ENCODE data around the gene KRTAP12-3.
"Not testable (repeated sequence)": the region's sequence is repeated elsewhere in the genome, so short reads cannot be mapped to it uniquely, and the experiment has no call there.

Gene KRTAP12-3

DNA sequence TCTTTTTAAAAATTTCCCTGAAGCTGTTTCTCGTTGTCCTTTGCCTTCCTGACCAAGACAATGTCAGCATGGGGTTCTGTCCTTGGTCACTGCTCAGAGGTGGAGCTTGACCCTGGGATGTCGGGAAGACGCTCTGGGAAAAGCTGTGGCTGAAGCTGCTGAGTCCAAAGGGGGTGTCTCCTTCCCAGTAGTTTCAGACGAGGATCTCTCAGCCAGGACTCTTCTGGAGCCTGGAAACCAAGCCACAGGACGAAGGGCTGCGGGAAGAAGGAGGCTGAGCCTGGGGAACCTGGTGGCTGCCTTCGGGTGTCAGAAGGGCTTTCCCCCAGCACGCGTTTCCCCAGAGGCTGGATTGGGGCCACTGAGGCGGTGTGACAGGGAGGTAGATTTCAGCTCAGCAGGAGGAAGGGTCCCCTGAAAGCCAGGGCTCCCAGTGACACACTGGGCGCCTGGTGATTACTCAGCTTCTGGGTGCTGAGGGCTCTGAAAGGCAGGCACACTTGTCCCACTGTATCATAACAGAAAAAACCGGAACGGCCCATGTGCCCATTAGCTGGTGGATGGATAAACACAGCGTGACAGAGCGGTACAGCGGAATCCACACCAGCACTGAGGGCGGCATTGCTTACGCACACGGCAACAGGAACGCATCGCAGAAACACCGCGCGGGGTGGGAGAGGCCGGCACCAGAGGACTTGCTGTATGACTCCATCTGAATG, 29.3 kb downstream of the KRTAP12-3 start:
- no peak for DNase-seq

DNA sequence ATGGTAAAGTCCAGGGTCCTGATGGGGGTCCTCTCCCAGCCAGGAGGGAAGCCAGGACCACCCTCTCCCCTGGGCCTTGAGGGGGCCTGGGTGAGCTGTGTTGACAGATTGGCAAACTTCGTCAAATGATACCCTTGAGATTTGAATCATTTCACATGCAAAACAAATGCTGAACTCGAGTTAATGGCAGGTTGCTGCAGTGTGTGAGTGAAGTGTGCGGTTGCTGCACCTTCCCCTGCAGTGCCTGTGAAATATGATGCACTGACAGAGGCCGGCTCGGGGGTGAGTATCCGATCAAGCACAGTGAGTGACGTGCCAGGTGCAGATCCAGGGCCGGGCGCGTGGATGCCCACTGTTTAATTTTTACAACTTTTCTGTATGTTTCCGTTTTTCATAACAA, 29.9 kb downstream of the KRTAP12-3 start:
- no peak for DNase-seq

GRCh38 chr21:44689740-44690139, 32.0 kb downstream of the KRTAP12-3 start:
- not testable (repeated sequence) for DNase-seq

- DNase-seq = no peak
These were observed 34.0 kb downstream of the KRTAP12-3 start for GRCh38 chr21:44691686-44692085.

- DNase-seq = no peak
These were observed 35.2 kb downstream of the KRTAP12-3 start for GRCh38 chr21:44692798-44693512.

- no peak for DNase-seq
These were observed 37.0 kb downstream of the KRTAP12-3 start for GRCh38 chr21:44694776-44695175.

GRCh38 chr21:44695184-44695583, 37.5 kb downstream of the KRTAP12-3 start:
- DNase-seq = no peak

DNA sequence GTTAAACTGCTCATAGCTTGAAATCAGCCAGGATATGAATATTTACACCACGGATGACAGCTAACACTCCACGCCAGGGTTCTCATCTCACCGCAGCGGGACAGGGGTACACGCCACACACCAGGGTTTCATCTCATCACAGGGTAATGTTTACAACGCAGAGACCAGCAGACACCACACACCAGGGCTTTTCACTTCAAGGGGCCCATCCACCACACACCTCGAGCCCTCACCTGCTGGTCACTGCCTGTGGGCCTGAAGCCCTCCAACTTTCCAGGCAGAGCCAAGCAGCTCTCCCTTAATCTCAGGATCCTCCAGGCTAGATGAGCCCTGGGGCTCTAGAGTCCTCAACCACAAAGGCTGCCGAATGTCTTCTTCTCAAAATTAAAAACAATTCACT, 37.9 kb downstream of the KRTAP12-3 start:
- DNase-seq = no peak

DNA sequence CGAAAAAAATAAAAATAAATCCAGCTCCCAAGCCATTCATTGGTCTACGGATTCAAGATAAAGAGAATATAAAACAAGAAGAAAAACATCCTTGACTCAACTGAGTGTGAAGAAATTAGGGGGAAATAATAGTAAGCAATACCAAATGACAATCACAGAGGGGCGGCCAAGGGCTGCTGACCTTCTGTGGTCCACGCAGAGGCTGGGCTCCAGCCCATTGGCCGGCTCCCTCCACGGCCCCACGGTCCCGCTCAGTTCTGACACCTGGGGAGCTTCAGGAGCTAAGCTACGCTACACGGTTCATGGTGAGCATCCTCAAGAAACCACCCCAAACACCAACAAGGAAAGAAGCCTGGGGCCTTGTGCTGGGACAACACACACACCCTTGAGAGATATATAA, 38.8 kb downstream of the KRTAP12-3 start:
- no peak for DNase-seq

DNA sequence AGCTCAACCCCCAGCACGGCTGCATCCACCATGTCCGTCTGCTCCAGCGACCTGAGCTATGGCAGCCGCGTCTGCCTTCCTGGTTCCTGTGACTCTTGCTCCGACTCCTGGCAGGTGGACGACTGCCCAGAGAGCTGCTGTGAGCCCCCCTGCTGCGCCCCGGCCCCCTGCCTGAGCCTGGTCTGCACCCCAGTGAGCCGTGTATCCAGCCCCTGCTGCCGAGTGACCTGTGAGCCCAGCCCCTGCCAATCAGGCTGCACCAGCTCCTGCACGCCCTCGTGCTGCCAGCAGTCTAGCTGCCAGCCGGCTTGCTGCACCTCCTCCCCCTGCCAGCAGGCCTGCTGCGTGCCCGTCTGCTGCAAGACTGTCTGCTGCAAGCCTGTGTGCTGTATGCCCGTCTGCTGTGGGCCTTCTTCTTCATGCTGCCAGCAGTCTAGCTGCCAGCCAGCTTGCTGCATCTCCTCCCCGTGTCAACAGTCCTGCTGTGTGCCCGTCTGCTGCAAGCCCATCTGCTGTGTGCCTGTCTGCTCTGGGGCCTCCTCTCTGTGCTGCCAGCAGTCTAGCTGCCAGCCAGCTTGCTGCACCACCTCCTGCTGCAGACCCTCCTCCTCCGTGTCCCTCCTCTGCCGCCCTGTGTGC, 39.6 kb downstream of the KRTAP12-3 start, which contains the start of gene KRTAP10-12:
KRTAP10-12 (plus strand) TSS at position 1 of the 639 bp plus-strand sequence; CDS start at position 31, 30 bp downstream.
- not testable (repeated sequence) for DNase-seq

DNA sequence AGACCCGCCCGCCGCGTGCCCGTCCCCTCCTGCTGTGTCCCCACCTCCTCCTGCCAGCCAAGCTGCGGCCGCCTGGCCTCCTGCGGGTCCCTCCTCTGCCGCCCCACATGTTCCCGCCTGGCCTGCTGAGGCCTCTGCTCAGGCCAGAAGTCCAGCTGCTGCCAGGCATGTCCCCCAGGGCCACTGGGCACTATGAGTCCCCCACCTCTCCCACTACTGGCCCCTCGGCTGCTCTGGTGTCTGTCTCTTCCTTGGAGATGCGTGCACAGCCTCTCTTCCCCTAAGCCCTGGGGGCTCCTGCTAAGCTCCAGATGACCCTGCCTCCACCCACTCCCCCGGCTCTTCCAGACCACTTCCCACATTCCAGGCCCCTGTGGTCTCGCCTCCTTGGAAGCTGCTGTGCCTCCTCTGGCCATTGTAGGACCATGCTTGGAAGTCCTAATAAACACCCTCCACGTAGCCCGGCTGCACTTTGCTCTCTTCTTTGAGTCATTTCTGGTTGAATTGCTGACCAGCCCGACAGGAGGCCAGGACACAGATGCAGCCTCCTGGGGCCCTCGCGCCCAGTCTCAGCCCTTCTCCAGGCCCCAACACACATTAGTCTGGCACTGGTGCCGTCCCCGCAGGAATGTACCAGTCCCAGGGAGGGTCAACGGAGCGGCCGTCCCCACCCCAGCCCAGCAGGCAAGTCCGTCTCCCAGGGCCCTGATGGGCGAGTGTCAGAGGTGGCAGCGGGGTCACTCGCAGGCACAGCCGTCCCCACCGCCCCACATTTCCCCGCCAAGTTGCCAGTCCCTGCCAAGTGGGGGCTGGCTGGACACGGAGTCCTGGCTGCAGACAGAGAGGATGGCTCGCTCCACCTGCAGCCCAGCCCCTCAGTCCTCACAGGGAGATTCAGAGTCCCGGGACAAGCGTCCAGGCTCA, 40.3 kb downstream of the KRTAP12-3 start:
- DNase-seq = no peak

- DNase-seq = no peak
These were observed 41.8 kb downstream of the KRTAP12-3 start for GRCh38 chr21:44699502-44700001.

DNA sequence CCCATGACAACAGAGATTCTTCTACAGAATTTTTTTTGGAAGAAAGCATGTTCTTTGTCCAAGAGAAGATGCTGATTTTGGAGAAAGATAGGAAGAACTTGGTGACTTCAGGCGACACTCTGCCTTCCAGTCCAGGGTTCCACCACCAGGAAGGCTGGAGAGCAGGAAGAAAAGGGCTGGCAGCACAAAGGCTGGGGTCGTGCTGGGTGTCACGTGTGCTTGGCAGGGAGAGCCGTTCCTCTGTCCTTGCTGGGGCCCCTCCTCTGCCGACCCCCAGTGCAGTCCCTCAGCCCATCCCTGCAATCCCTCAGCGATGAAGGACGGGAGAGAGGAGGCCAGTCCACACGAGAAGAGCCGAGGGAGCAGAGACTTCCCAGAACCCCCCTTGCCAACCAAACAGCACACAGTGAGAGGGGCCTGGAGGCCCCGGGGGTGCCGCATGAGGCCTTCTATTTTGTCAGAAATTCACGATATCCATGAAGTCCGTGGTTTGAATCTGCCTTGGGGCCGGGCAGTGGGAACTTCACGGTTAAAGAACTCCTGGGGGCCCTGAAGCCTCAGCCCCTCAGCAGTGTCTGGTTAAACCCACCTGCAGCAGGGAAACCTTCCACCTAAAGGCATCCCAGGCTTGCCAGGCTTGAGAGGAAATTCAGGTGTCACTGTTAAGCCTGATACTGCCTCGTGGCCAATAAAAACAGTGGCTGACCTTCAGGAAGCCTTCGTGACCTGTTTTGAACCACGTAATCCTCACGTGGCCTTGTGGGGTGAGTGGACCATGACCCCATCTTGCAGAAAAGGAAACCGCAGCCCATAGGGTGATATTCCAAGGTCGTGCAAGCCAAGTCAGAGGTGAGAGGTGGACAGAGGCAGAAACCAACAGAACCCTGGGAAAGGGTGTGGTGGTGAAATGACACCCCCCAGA, 42.6 kb downstream of the KRTAP12-3 start:
- no peak for DNase-seq

DNA sequence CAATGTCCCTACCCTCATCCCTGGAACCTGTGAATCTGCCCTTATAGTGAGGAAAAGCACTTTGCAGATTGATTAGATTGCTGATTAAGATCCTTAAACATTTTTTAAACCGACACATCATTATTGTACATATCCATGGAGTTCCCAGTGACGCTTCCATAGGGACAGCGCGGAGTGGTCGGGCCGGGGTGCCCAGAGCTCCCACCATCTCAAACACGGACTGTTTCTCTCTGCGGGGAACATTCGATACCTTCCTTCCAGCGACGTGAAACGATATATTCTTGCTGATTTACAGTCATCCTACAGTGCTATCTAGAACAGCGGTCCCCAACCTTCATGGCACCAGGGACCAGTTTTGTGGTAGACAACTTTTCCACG, 43.3 kb downstream of the KRTAP12-3 start:
- no peak for DNase-seq

- DNase-seq = no peak
These were observed 43.8 kb downstream of the KRTAP12-3 start for GRCh38 chr21:44701541-44701940.

DNA sequence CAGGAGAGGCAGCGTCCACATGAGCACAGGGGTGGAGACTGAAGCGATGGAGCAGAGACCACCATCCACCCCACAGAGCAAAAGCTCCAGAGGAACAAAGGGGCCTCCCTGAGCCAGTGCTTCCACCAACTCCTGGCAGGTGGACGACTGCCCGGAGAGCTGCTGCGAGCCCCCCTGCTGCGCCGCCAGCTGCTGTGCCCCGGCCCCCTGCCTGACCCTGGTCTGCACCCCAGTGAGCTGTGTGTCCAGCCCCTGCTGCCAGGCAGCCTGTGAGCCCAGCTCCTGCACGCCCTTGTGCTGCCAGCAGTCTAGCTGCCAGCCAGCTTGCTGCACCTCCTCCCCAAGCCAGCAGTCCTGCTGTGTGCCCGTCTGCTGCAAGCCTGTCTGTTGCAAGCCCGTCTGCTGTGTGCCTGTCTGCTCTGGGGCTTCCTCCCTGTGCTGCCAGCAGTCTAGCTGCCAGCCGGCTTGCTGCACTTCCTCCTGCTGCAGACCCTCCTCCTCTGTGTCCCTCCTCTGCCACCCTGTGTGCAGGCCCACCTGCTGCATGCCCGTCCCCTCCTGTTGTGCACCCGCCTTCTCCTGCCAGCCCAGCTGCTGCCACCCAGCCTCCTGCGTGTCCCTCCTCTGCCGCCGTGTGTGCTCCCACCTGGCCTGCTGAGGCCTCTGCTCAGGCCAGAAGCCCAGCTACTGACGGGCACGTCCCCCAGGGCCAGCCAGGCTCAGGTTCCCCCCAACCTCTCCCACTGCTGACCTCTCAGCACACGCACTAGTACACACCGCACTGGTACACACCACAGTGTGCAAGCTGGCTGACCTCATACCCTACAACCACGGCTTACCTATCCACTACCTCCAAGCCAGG, 44.6 kb downstream of the KRTAP12-3 start:
- no peak for DNase-seq

GRCh38 chr21:44702973-44703730, 45.4 kb downstream of the KRTAP12-3 start:
- DNase-seq = no peak

DNA sequence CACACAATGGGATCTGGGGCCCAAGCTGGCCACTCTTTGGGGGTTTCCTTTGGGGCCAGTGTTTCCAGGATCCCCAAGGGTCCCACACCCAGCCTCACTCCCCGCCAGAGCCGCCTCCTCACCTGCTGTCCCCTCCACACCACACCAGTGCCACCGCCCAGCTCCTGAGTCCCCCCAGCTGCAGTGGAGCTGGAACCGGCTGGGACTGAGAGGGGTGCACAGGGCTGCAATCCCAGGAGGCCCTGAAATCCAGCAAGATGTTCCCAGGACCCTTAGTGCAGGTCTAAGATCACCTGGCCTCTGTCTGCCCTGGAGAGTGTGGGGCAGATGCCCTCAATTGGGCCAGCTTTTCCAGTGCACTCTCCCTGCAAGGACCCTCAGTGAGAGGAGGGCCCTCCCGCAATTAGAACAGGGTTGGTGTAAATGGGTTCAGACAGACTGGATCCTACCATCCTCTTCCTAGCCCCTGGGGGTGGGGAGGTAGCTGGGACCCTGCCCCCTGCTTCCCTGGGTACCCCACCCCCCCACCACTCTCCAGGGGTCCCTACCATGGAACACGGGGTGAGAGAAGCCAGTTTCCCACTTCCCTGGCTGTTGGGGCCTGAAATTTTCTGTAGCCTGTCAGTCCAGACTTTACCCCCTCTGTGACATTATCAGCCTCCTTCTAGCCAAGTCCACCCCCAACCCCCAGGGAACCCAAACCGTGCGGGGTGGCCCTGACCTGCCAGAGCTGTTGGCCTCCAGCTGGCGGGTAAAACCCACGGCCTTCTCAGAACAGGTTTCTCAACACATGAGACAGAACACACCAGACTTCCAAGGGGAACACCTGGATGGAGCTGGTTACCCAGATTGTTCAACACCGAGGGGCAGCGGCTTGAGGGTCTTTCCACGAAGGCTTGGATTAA, 46.3 kb downstream of the KRTAP12-3 start:
- DNase-seq = no peak

GRCh38 chr21:44704636-44705001, 46.9 kb downstream of the KRTAP12-3 start:
- no peak for DNase-seq
